ENCODE data around the gene GCNT4.
"Not testable (repeated sequence)": the region's sequence is repeated elsewhere in the genome, so short reads cannot be mapped to it uniquely, and the experiment has no call there.

GCNT4 gene

GRCh38 chr5:75052192-75053053, at the start of gene GCNT4:
Gene GCNT4, minus strand, starts transcription at chr5:75052558. Its CDS starts 22,521 bp downstream, at chr5:75030037.
- H3K27me3 ChIP-seq (ENCODE audit: control insufficient read depth in 1 of 2, insufficient read depth in 2 of 2, low read length in 2 of 2): no peaks in the 10 kb centered on the region
- no peaks in the 10 kb centered on the region for H3K36me3 ChIP-seq (ENCODE audit: insufficient read depth, low read length)
- H3K4me1 ChIP-seq (ENCODE audit: insufficient read depth, low read length): peaks cover 41% of the 10 kb centered on the region
- peak within 1 kb of the TSS; percentile 65 for H3K9ac ChIP-seq (ENCODE audit: low read length)
- H3K27ac ChIP-seq (ENCODE audit: low read depth, low read length): peak within 1 kb of the TSS; percentile 83
- no peaks in the 10 kb centered on the region for H3K9me3 ChIP-seq (ENCODE audit: low read length)
- H3K4me3 ChIP-seq (ENCODE audit: low read depth in 1 of 2, low read length in 2 of 2): peak within 1 kb of the TSS; percentile 62 to 88

- H3K4me3 ChIP-seq (ENCODE audit: low read depth in 1 of 2, low read length in 2 of 2); H3K27ac ChIP-seq (ENCODE audit: low read depth, low read length): not testable (repeated sequence)
These were observed 43.6 kb upstream of the GCNT4 start for GRCh38 chr5:75095956-75096355.

GRCh38 chr5:75091597-75091996, 39.2 kb upstream of the GCNT4 start:
- Histone ChIP-seq H3K9me3 (ENCODE audit: low read length) (no peaks in the 10 kb centered on the region), H3K36me3 (ENCODE audit: insufficient read depth, low read length) (no peaks in the 10 kb centered on the region), H3K27me3 (ENCODE audit: control insufficient read depth in 1 of 2, insufficient read depth in 2 of 2, low read length in 2 of 2) (no peaks in the 10 kb centered on the region), H3K4me3 (ENCODE audit: low read depth in 1 of 2, low read length in 2 of 2) (no peak overlapping the region), H3K9ac (ENCODE audit: low read length) (no peak overlapping the region), H3K4me1 (ENCODE audit: insufficient read depth, low read length) (no peaks in the 10 kb centered on the region), H3K27ac (ENCODE audit: low read depth, low read length) (no peak overlapping the region)

More at GRCh38 chr5:75095956-75096355, 43.6 kb upstream of the GCNT4 start:
- not testable (repeated sequence) for H3K9ac ChIP-seq (ENCODE audit: low read length); H3K9me3 ChIP-seq (ENCODE audit: low read length); H3K36me3 ChIP-seq (ENCODE audit: insufficient read depth, low read length); H3K4me1 ChIP-seq (ENCODE audit: insufficient read depth, low read length); H3K27me3 ChIP-seq (ENCODE audit: control insufficient read depth in 1 of 2, insufficient read depth in 2 of 2, low read length in 2 of 2)

GRCh38 chr5:75089662-75090061, 37.3 kb upstream of the GCNT4 start:
- H3K27ac ChIP-seq (ENCODE audit: low read depth, low read length): no peak overlapping the region
- H3K27me3 ChIP-seq (ENCODE audit: control insufficient read depth in 1 of 2, insufficient read depth in 2 of 2, low read length in 2 of 2): no peaks in the 10 kb centered on the region
- no peaks in the 10 kb centered on the region for H3K4me1 ChIP-seq (ENCODE audit: insufficient read depth, low read length)
- no peak overlapping the region for H3K9ac ChIP-seq (ENCODE audit: low read length)
- H3K4me3 ChIP-seq (ENCODE audit: low read depth in 1 of 2, low read length in 2 of 2): no peak overlapping the region
- no peaks in the 10 kb centered on the region for H3K9me3 ChIP-seq (ENCODE audit: low read length)
- no peaks in the 10 kb centered on the region for H3K36me3 ChIP-seq (ENCODE audit: insufficient read depth, low read length)

GRCh38 chr5:75089137-75089536, 36.8 kb upstream of the GCNT4 start:
- no peaks in the 10 kb centered on the region for H3K36me3 ChIP-seq (ENCODE audit: insufficient read depth, low read length)

GRCh38 chr5:75088648-75089047, 36.3 kb upstream of the GCNT4 start:
- Histone ChIP-seq H3K4me1 (ENCODE audit: insufficient read depth, low read length) (no peaks in the 10 kb centered on the region), H3K27me3 (ENCODE audit: control insufficient read depth in 1 of 2, insufficient read depth in 2 of 2, low read length in 2 of 2) (no peaks in the 10 kb centered on the region), H3K9me3 (ENCODE audit: low read length) (no peaks in the 10 kb centered on the region), H3K4me3 (ENCODE audit: low read depth in 1 of 2, low read length in 2 of 2) (no peak overlapping the region), H3K9ac (ENCODE audit: low read length) (no peak overlapping the region), H3K36me3 (ENCODE audit: insufficient read depth, low read length) (no peaks in the 10 kb centered on the region), H3K27ac (ENCODE audit: low read depth, low read length) (no peak overlapping the region)

More at GRCh38 chr5:75089137-75089536, 36.8 kb upstream of the GCNT4 start:
- Histone ChIP-seq H3K9ac (ENCODE audit: low read length) (no peak overlapping the region), H3K9me3 (ENCODE audit: low read length) (no peaks in the 10 kb centered on the region), H3K4me1 (ENCODE audit: insufficient read depth, low read length) (no peaks in the 10 kb centered on the region), H3K27me3 (ENCODE audit: control insufficient read depth in 1 of 2, insufficient read depth in 2 of 2, low read length in 2 of 2) (no peaks in the 10 kb centered on the region), H3K27ac (ENCODE audit: low read depth, low read length) (no peak overlapping the region), H3K4me3 (ENCODE audit: low read depth in 1 of 2, low read length in 2 of 2) (no peak overlapping the region)

- H3K27ac ChIP-seq (ENCODE audit: low read depth, low read length): no peak overlapping the region
- H3K9me3 ChIP-seq (ENCODE audit: low read length): no peaks in the 10 kb centered on the region
- no peaks in the 10 kb centered on the region for H3K27me3 ChIP-seq (ENCODE audit: control insufficient read depth in 1 of 2, insufficient read depth in 2 of 2, low read length in 2 of 2)
- H3K4me1 ChIP-seq (ENCODE audit: insufficient read depth, low read length): no peaks in the 10 kb centered on the region
- no peak overlapping the region for H3K9ac ChIP-seq (ENCODE audit: low read length)
- H3K4me3 ChIP-seq (ENCODE audit: low read depth in 1 of 2, low read length in 2 of 2): no peak overlapping the region
- no peaks in the 10 kb centered on the region for H3K36me3 ChIP-seq (ENCODE audit: insufficient read depth, low read length)
These were observed 29.2 kb upstream of the GCNT4 start for GRCh38 chr5:75081510-75081909.

GRCh38 chr5:75079346-75079745, 27.0 kb upstream of the GCNT4 start:
- not testable (repeated sequence) for H3K36me3 ChIP-seq (ENCODE audit: insufficient read depth, low read length); H3K27ac ChIP-seq (ENCODE audit: low read depth, low read length); H3K4me3 ChIP-seq (ENCODE audit: low read depth in 1 of 2, low read length in 2 of 2); H3K4me1 ChIP-seq (ENCODE audit: insufficient read depth, low read length); H3K9ac ChIP-seq (ENCODE audit: low read length); H3K27me3 ChIP-seq (ENCODE audit: control insufficient read depth in 1 of 2, insufficient read depth in 2 of 2, low read length in 2 of 2); H3K9me3 ChIP-seq (ENCODE audit: low read length)

- H3K27me3 ChIP-seq (ENCODE audit: control insufficient read depth in 1 of 2, insufficient read depth in 2 of 2, low read length in 2 of 2): no peaks in the 10 kb centered on the region
- no peak overlapping the region for H3K4me3 ChIP-seq (ENCODE audit: low read depth in 1 of 2, low read length in 2 of 2)
- H3K36me3 ChIP-seq (ENCODE audit: insufficient read depth, low read length): no peaks in the 10 kb centered on the region
These were observed 25.7 kb upstream of the GCNT4 start for GRCh38 chr5:75078027-75078426.

GRCh38 chr5:75072061-75072460, 19.7 kb upstream of the GCNT4 start:
- Histone ChIP-seq H3K27me3 (ENCODE audit: control insufficient read depth in 1 of 2, insufficient read depth in 2 of 2, low read length in 2 of 2) (no peaks in the 10 kb centered on the region), H3K27ac (ENCODE audit: low read depth, low read length) (no peak overlapping the region), H3K4me3 (ENCODE audit: low read depth in 1 of 2, low read length in 2 of 2) (no peak overlapping the region), H3K4me1 (ENCODE audit: insufficient read depth, low read length) (no peaks in the 10 kb centered on the region), H3K36me3 (ENCODE audit: insufficient read depth, low read length) (no peaks in the 10 kb centered on the region), H3K9me3 (ENCODE audit: low read length) (no peaks in the 10 kb centered on the region), H3K9ac (ENCODE audit: low read length) (no peak overlapping the region)

More at GRCh38 chr5:75078027-75078426, 25.7 kb upstream of the GCNT4 start:
- Histone ChIP-seq H3K9ac (ENCODE audit: low read length) (no peak overlapping the region), H3K4me1 (ENCODE audit: insufficient read depth, low read length) (no peaks in the 10 kb centered on the region), H3K27ac (ENCODE audit: low read depth, low read length) (no peak overlapping the region), H3K9me3 (ENCODE audit: low read length) (no peaks in the 10 kb centered on the region)

GRCh38 chr5:75071100-75071499, 18.7 kb upstream of the GCNT4 start:
- no peaks in the 10 kb centered on the region for H3K36me3 ChIP-seq (ENCODE audit: insufficient read depth, low read length)
- H3K9ac ChIP-seq (ENCODE audit: low read length): no peak overlapping the region
- no peaks in the 10 kb centered on the region for H3K4me1 ChIP-seq (ENCODE audit: insufficient read depth, low read length)
- H3K4me3 ChIP-seq (ENCODE audit: low read depth in 1 of 2, low read length in 2 of 2): no peak overlapping the region
- no peak overlapping the region for H3K27ac ChIP-seq (ENCODE audit: low read depth, low read length)
- no peaks in the 10 kb centered on the region for H3K9me3 ChIP-seq (ENCODE audit: low read length)
- no peaks in the 10 kb centered on the region for H3K27me3 ChIP-seq (ENCODE audit: control insufficient read depth in 1 of 2, insufficient read depth in 2 of 2, low read length in 2 of 2)

- Histone ChIP-seq H3K9ac (ENCODE audit: low read length) (no peak overlapping the region), H3K36me3 (ENCODE audit: insufficient read depth, low read length) (no peaks in the 10 kb centered on the region), H3K4me1 (ENCODE audit: insufficient read depth, low read length) (no peaks in the 10 kb centered on the region), H3K27ac (ENCODE audit: low read depth, low read length) (no peak overlapping the region), H3K9me3 (ENCODE audit: low read length) (no peaks in the 10 kb centered on the region), H3K27me3 (ENCODE audit: control insufficient read depth in 1 of 2, insufficient read depth in 2 of 2, low read length in 2 of 2) (no peaks in the 10 kb centered on the region), H3K4me3 (ENCODE audit: low read depth in 1 of 2, low read length in 2 of 2) (no peak overlapping the region)
These were observed 15.1 kb upstream of the GCNT4 start for GRCh38 chr5:75067434-75067833.

Measured in muscle layer of colon (tissue), 2 donors.